Stomach (tissue), 9 donors: ENCODE data around the gene MERTK. TPM values are rescaled to one million over a fixed set of nuclear protein-coding genes. Genes with fewer than 3 reads are reported as not detected.

ENCODE experiments used
- DNase-seq, 2 donors: peaks; one replicate each; pipeline versions ENCODE4 v3.0.0 to v3.0.0-alpha.2; 2013 to 2019
- H3K27ac ChIP-seq, 5 donors: fragments of 200-600 bp in 4 of 5; sonication (generic) in 4 of 5; one replicate each; pipeline ENCODE4 v1.5.1; 2013 to 2019; ENCODE audit warnings: mild to moderate bottlenecking in 1 of 5, moderate library complexity in 1 of 5
- H3K27me3 ChIP-seq, 3 donors: fragments of 200-600 bp; sonication (generic); one replicate each; pipeline ENCODE4 v1.5.1; 2017 to 2019; ENCODE audit warnings: mixed run types in 1 of 3
- H3K36me3 ChIP-seq, 4 donors: fragments of 200-600 bp; sonication (generic); 1 replicate in 3 of 4; 2 replicates in 1 of 4; pipeline ENCODE4 v1.5.1; 2016 to 2019
- H3K4me1 ChIP-seq, 4 donors: fragments of 200-600 bp; sonication (generic); one replicate each; pipeline ENCODE4 v1.5.1; 2016 to 2019
- H3K4me3 ChIP-seq, 4 donors: fragments of 200-600 bp; sonication (generic) in 3 of 4; one replicate each; pipeline ENCODE4 v1.5.1; 2016 to 2019; ENCODE audit warnings: mild to moderate bottlenecking in 1 of 4
- H3K9me3 ChIP-seq, 4 donors: fragments of 200-600 bp; sonication (generic); one replicate each; pipeline ENCODE4 v1.5.1; 2016 to 2019
- CTCF ChIP-seq, 7 experiments: fragments of 450-650 bp in 4 of 7; fragments of 200-600 bp in 3 of 7; sonication (generic) in 3 of 7; IDR thresholded peaks; one replicate each; pipeline ENCODE4 v1.5.1; 2016 to 2019; ENCODE audit warnings: antibody characterized with exemption in 7 of 7, control low read depth in 2 of 7, mild to moderate bottlenecking in 1 of 7
- EP300 ChIP-seq: sonication (generic); formaldehyde crosslinking; IDR thresholded peaks from one replicate; pipeline ENCODE4 v1.6.1; 2017; ENCODE audit warnings: antibody characterized with exemption
- POLR2A ChIP-seq, 4 donors: fragments of 450-650 bp; IDR thresholded peaks; one replicate each; pipeline ENCODE4 v1.6.1; 2016; ENCODE audit warnings: antibody characterized with exemption in 4 of 4, control low read depth in 2 of 4, mild to moderate bottlenecking in 1 of 4, moderate library complexity in 1 of 4
- POLR2AphosphoS5 ChIP-seq, 3 donors: sonication (generic); formaldehyde crosslinking; IDR thresholded peaks; one replicate each; pipeline ENCODE4 v1.6.1; 2016; ENCODE audit warnings: antibody characterized with exemption in 3 of 3
- WGBS, 5 donors: extraction: QIAGEN DNeasy Blood & Tissue Kit in 3 of 5; methylation state at CpG; one replicate each; pipeline versions ENCODE4 v1.1.5 to v1.1.7; 2013 to 2018; 5-methylcytosine and 5-hydroxymethylcytosine counted together
- intact Hi-C: fragments of 100-400 bp; cut with DNase I; formaldehyde crosslinking; loops from one replicate; pipeline ENCODE4 v1.15.1; 2023; ENCODE audit warnings: low total_unique reads
- polyA plus RNA-seq, 3 donors: library from polyadenylated mRNA; stranded (reverse); fragments of 200-250 nt; gene quantifications; one replicate each; pipeline ENCODE4 v1.2.3, GENCODE V29; 2013
- total RNA-seq, 5 donors: library from RNA; depleted of rRNA; stranded (reverse); fragments of >200 nt; gene quantifications; one replicate each; pipeline versions ENCODE4 v1.1.0 to v1.2.3, GENCODE V29; 2014 to 2016
- donor health status: healthy with polysubstance abuse.
- donor health status: Bipolar disorder and iron deficiency.
- donor health status: healthy.

MERTK gene
- total and polyA plus RNA-seq, 8 donors, result 3.9 to 21.8 (median 10.0) TPM

GRCh38 chr2:112061299-112061698, 162.9 kb downstream of the MERTK start:
- Histone ChIP-seq H3K27ac (peak overlapping the region in 1 of 5 donors; percentile 31), H3K4me1 (peaks cover 12 to 61% (median 21%) of the 10 kb centered on the region in 4 donors), H3K4me3 (no peak overlapping the region), H3K9me3 (no peaks in the 10 kb centered on the region), H3K36me3 (peaks cover 3 to 68% (median 65%) of the 10 kb centered on the region in 4 donors), H3K27me3 (no peaks in the 10 kb centered on the region)
- no peak for TF ChIP-seq EP300
- no peak for TF ChIP-seq POLR2A (IDR thresholded peaks at IDR 0.05)
- no peak for TF ChIP-seq POLR2AphosphoS5 (IDR thresholded peaks at IDR 0.05)
- TF ChIP-seq CTCF (IDR thresholded peaks at IDR 0.05), result no peak
- intact Hi-C loops, result no loop called here
- DNase-seq, result no peak
- WGBS, 5 donors, result 74 to 100% (median 91%) methylated on average over 1 of the region's 1 CpG

GRCh38 chr2:112061840-112062239, 163.4 kb downstream of the MERTK start:
- intact Hi-C loops, result no loop called here
- no peaks in the 10 kb centered on the region for H3K9me3 ChIP-seq
- no peak for TF ChIP-seq CTCF (IDR thresholded peaks at IDR 0.05)
- TF ChIP-seq POLR2AphosphoS5 (IDR thresholded peaks at IDR 0.05), result no peak
- no peak for TF ChIP-seq EP300
- TF ChIP-seq POLR2A (IDR thresholded peaks at IDR 0.05), result no peak
- peaks cover 3 to 73% (median 68%) of the 10 kb centered on the region in 4 donors for H3K36me3 ChIP-seq
- H3K27me3 ChIP-seq, result no peaks in the 10 kb centered on the region
- DNase-seq, result no peak
- H3K27ac ChIP-seq, result peak overlapping the region in 1 of 5 donors; percentile 31
- 87 to 94% (median 89%) methylated on average over 2 of the region's 2 CpGs for WGBS, 5 donors
- H3K4me3 ChIP-seq, result no peak overlapping the region
- peaks cover 7 to 61% (median 18%) of the 10 kb centered on the region in 4 donors for H3K4me1 ChIP-seq

GRCh38 chr2:112062894-112063293, 164.5 kb downstream of the MERTK start:
- intact Hi-C loops, result no loop called here
- Histone ChIP-seq H3K36me3 (peaks cover 11 to 84% (median 79%) of the 10 kb centered on the region in 4 donors), H3K27me3 (no peaks in the 10 kb centered on the region), H3K9me3 (no peaks in the 10 kb centered on the region), H3K4me3 (no peak overlapping the region), H3K4me1 (peaks cover 0 to 52% (median 9%) of the 10 kb centered on the region in 4 donors), H3K27ac (peak overlapping the region in 1 of 5 donors; percentile 24)
- no peak for DNase-seq
- TF ChIP-seq EP300 (no peak), POLR2A (IDR thresholded peaks at IDR 0.05) (no peak), CTCF (IDR thresholded peaks at IDR 0.05) (no peak), POLR2AphosphoS5 (IDR thresholded peaks at IDR 0.05) (no peak)
- WGBS, 5 donors, result 84 to 100% (median 96%) methylated on average over 1 of the region's 1 CpG

- H3K4me1 ChIP-seq, result peaks cover 0 to 31% (median 2%) of the 10 kb centered on the region in 4 donors
- peaks cover 26 to 99% (median 93%) of the 10 kb centered on the region in 4 donors for H3K36me3 ChIP-seq
- TF ChIP-seq EP300 (no peak), POLR2A (IDR thresholded peaks at IDR 0.05) (no peak), POLR2AphosphoS5 (IDR thresholded peaks at IDR 0.05) (no peak), CTCF (IDR thresholded peaks at IDR 0.05) (no peak)
- no peak overlapping the region for H3K27ac ChIP-seq
- H3K4me3 ChIP-seq, result no peak overlapping the region
- no peaks in the 10 kb centered on the region for H3K9me3 ChIP-seq
- WGBS, 5 donors, result 63 to 93% (median 76%) methylated on average over 5 of the region's 5 CpGs
- no peak for DNase-seq
- no peaks in the 10 kb centered on the region for H3K27me3 ChIP-seq
- intact Hi-C loops, result no loop called here
Measured at GRCh38 chr2:112065486-112065885, 167.1 kb downstream of the MERTK start.
